OCI-LY7 (cell line): ENCODE results near the gene IRF1. TPM values are rescaled to one million over a fixed set of nuclear protein-coding genes. Genes with fewer than 3 reads are reported as not detected.

Experiments
- BruUV-seq: library from RNA; stranded (reverse); fragments of 400-500 nt; replicated peaks from 2 replicates; lab custom pipeline; 2021; lab: Mats Ljungman, UMichigan
- CTCF ChIA-PET: fragments of 300-600 bp; sonication (Branson Sonifier 250); formaldehyde crosslinking; loops from one replicate; lab custom pipeline; 2022; ENCODE audit warnings: antibody characterized with exemption; ENCODE audit not compliant: unreplicated experiment; lab: Charles Lee
- POLR2A ChIA-PET: fragments of 300-600 bp; sonication (Branson Sonifier 250); formaldehyde crosslinking; loops from one replicate; lab custom pipeline; 2022; ENCODE audit warnings: antibody characterized with exemption; lab: Charles Lee
- DNase-seq: peaks from one replicate; pipeline ENCODE4 v3.0.0-alpha.2; 2015; ENCODE audit warnings: low spot score
- H2AFZ ChIP-seq: fragments of 200-600 bp; sonication (generic), shearing (Covaris generic); 2 replicates; pipeline ENCODE4 v1.6.1; 2014; ENCODE audit warnings: mild to moderate bottlenecking, antibody characterized with exemption, low read length, moderate library complexity
- H3K27ac ChIP-seq: fragments of 200-600 bp; sonication (generic); 2 replicates; pipeline ENCODE4 v1.5.1; 2014; ENCODE audit warnings: mixed run types, low read depth, mild to moderate bottlenecking, moderate library complexity, low read length, inconsistent platforms; ENCODE audit not compliant: poor library complexity, severe bottlenecking
- H3K36me3 ChIP-seq: fragments of 200-600 bp; sonication (generic); 2 replicates; pipeline ENCODE4 v1.6.1; 2014; ENCODE audit warnings: mild to moderate bottlenecking, antibody characterized with exemption, low read length, moderate library complexity, mixed read lengths; ENCODE audit not compliant: insufficient read depth
- H3K4me1 ChIP-seq: fragments of 200-600 bp; sonication (generic); 2 replicates; pipeline ENCODE4 v1.5.1; 2014; ENCODE audit warnings: mild to moderate bottlenecking, low read length; ENCODE audit not compliant: insufficient read depth, poor library complexity, severe bottlenecking
- H3K4me2 ChIP-seq: fragments of 200-600 bp; sonication (generic); 2 replicates; pipeline ENCODE4 v1.6.1; 2014; ENCODE audit warnings: mild to moderate bottlenecking, low read length
- H3K4me3 ChIP-seq: fragments of 200-600 bp; sonication (generic); 2 replicates; pipeline ENCODE4 v1.5.1; 2014; ENCODE audit warnings: mild to moderate bottlenecking, low read depth, low read length; ENCODE audit not compliant: poor library complexity, severe bottlenecking
- H3K79me2 ChIP-seq: fragments of 200-600 bp; sonication (generic); 2 replicates; pipeline ENCODE4 v1.6.1; 2016; ENCODE audit warnings: low read depth, mild to moderate bottlenecking, low read length, moderate library complexity, mixed read lengths; ENCODE audit not compliant: insufficient read depth
- H3K9me2 ChIP-seq: fragments of 200-600 bp; sonication (generic); 2 replicates; pipeline ENCODE4 v1.6.1; 2016; ENCODE audit warnings: mild to moderate bottlenecking, low read length, mixed read lengths; ENCODE audit not compliant: insufficient read depth
- H3K9me3 ChIP-seq: fragments of 200-600 bp; sonication (generic); 2 replicates; pipeline ENCODE4 v1.6.1; 2014; ENCODE audit warnings: mild to moderate bottlenecking, mixed run types, low read length, mixed read lengths
- H4K20me1 ChIP-seq: fragments of 200-600 bp; sonication (generic); 2 replicates; pipeline ENCODE4 v1.6.1; 2014; ENCODE audit warnings: mild to moderate bottlenecking, antibody characterized with exemption, low read length, moderate library complexity, mixed read lengths; ENCODE audit not compliant: insufficient read depth
- CTCF ChIP-seq: fragments of 200-600 bp; sonication (generic); conservative IDR thresholded peaks from 2 replicates; pipeline ENCODE4 v1.5.1; 2014; ENCODE audit warnings: mild to moderate bottlenecking, antibody characterized with exemption, low read length, moderate library complexity, mixed read lengths
- EZH2phosphoT487 ChIP-seq: fragments of 200-600 bp; sonication (generic); IDR thresholded peaks from 2 replicates; pipeline ENCODE4 v1.6.1; 2018; ENCODE audit warnings: low read depth, borderline replicate concordance, mild to moderate bottlenecking, mixed run types, antibody characterized with exemption, low read length, moderate library complexity, mixed read lengths
- intact Hi-C: fragments of 100-400 bp; cut with micrococcal nuclease; formaldehyde crosslinking; loops from one replicate; pipeline ENCODE4 v1.10.0; 2022; ENCODE audit not compliant: unreplicated experiment
- total RNA-seq, 2 experiments: library from RNA; depleted of rRNA in 1 of 2; stranded (reverse); fragments of >200 nt in 1 of 2; shearing (Covaris generic) in 1 of 2; gene quantifications; 2 replicates each; pipeline ENCODE4 v1.2.3, GENCODE V29; 2014 to 2022

IRF1 gene
- total RNA-seq, 2 experiments from 2014 or later = 24.8 to 39.4 TPM

GRCh38 chr5:132454361-132454760, 36.2 kb downstream of the IRF1 start:
- no TSS peak for BruUV-seq
- TF ChIP-seq EZH2phosphoT487 = no peak
- no peak for TF ChIP-seq CTCF
- DNase-seq = no peak
- no peaks in the 10 kb centered on the region for H3K9me2 ChIP-seq
- no peaks in the 10 kb centered on the region for H3K36me3 ChIP-seq
- no peaks in the 10 kb centered on the region for H3K79me2 ChIP-seq
- H3K4me3 ChIP-seq = no peak overlapping the region
- H4K20me1 ChIP-seq = no peaks in the 10 kb centered on the region
- H3K4me1 ChIP-seq = peaks cover 49% of the 10 kb centered on the region
- H3K27ac ChIP-seq = no peak overlapping the region
- ChIA-PET CTCF (interaction anchor here (1.0 to 1.1 kb wide), 2 partner anchors 9 to 13 kb away, joined by 3 read pairs; no protein-coding TSS in a partner anchor), POLR2A (interaction anchor here (0.7 to 1.1 kb wide), 2 partner anchors 25 to 34 kb away, joined by 3 to 4 read pairs; no protein-coding TSS in a partner anchor)
- H3K4me2 ChIP-seq = no peak overlapping the region
- H2AFZ ChIP-seq = no peak overlapping the region
- intact Hi-C loops = no loop called here
- no peaks in the 10 kb centered on the region for H3K9me3 ChIP-seq

GRCh38 chr5:132451387-132451786, 39.2 kb downstream of the IRF1 start:
- no peak overlapping the region for H3K4me2 ChIP-seq
- H3K4me3 ChIP-seq = no peak overlapping the region
- H3K79me2 ChIP-seq = no peaks in the 10 kb centered on the region
- no peaks in the 10 kb centered on the region for H3K9me3 ChIP-seq
- no peak for TF ChIP-seq CTCF
- no peak for TF ChIP-seq EZH2phosphoT487
- no peaks in the 10 kb centered on the region for H4K20me1 ChIP-seq
- H3K4me1 ChIP-seq = peaks cover 29% of the 10 kb centered on the region
- POLR2A ChIA-PET = interaction anchor here (1.3 to 1.6 kb wide), 2 partner anchors 15 to 30 kb away, joined by 3 to 4 read pairs; no protein-coding TSS in a partner anchor
- H3K36me3 ChIP-seq = no peaks in the 10 kb centered on the region; the same call in 1 of the 2 replicates
- no peak overlapping the region for H2AFZ ChIP-seq
- no peak for DNase-seq
- H3K27ac ChIP-seq = no peak overlapping the region
- CTCF ChIA-PET = no interaction called here
- BruUV-seq = no TSS peak
- intact Hi-C loops = no loop called here
- H3K9me2 ChIP-seq = no peaks in the 10 kb centered on the region

- Histone ChIP-seq H4K20me1 (no peaks in the 10 kb centered on the region), H3K9me3 (no peaks in the 10 kb centered on the region), H3K4me2 (no peak overlapping the region), H3K9me2 (no peaks in the 10 kb centered on the region), H3K27ac (no peak overlapping the region), H3K4me3 (no peak overlapping the region), H2AFZ (no peak overlapping the region), H3K36me3 (no peaks in the 10 kb centered on the region; the same call in 1 of the 2 replicates), H3K79me2 (no peaks in the 10 kb centered on the region), H3K4me1 (peaks cover 9% of the 10 kb centered on the region)
- no TSS peak for BruUV-seq
- ChIA-PET CTCF (no interaction called here), POLR2A (interaction anchor here (0.6 to 0.7 kb wide), 2 partner anchors 10 to 31 kb away, joined by 3 to 4 read pairs; no protein-coding TSS in a partner anchor)
- TF ChIP-seq CTCF = no peak
- no peak for TF ChIP-seq EZH2phosphoT487
- no peak for DNase-seq
- intact Hi-C loops = no loop called here
Measured at GRCh38 chr5:132449060-132449459, 41.5 kb downstream of the IRF1 start.
